ENCODE results near the gene DLG2.

The DLG2 gene

DNA sequence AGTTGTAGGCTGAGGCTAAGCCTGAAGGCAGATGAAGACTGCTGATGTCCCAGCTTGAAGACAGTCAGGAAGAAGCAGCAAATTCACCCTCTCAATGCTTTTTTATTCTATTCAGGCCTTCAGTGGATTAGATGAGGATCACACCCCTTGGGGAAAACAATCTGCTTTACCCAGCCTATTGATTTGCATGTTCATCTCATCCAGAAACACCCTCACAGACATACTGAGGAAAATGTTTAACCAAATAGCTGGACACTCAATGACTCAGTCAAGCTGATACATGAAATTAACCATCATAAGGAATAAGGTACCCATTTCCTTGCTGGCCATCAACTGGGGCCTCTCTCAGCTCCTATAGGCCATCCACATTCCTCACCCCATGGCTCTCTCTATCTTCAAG is 1791.1 kb downstream of the DLG2 start:
- H3K27ac ChIP-seq (ENCODE audit: low read depth, low read length), result no peak overlapping the region
- no peaks in the 10 kb centered on the region for H3K36me3 ChIP-seq (ENCODE audit: control insufficient read depth, low read length)
- no peaks in the 10 kb centered on the region for H3F3A ChIP-seq (ENCODE audit: control insufficient read depth, insufficient read depth)
- no peaks in the 10 kb centered on the region for H4K20me1 ChIP-seq (ENCODE audit: control insufficient read depth, insufficient read depth, low read depth, low read length)
- H3K4me3 ChIP-seq (ENCODE audit: low read length), result no peak overlapping the region
- H3K4me2 ChIP-seq (ENCODE audit: low read length), result no peak overlapping the region
- no peaks in the 10 kb centered on the region for H3K4me1 ChIP-seq (ENCODE audit: control insufficient read depth, low read length)
- H3K79me2 ChIP-seq (ENCODE audit: control insufficient read depth, low read length), result no peaks in the 10 kb centered on the region
- no peaks in the 10 kb centered on the region for H3K9me3 ChIP-seq (ENCODE audit: control insufficient read depth, insufficient read depth, low read length)
- TF ChIP-seq, protein P1, sequence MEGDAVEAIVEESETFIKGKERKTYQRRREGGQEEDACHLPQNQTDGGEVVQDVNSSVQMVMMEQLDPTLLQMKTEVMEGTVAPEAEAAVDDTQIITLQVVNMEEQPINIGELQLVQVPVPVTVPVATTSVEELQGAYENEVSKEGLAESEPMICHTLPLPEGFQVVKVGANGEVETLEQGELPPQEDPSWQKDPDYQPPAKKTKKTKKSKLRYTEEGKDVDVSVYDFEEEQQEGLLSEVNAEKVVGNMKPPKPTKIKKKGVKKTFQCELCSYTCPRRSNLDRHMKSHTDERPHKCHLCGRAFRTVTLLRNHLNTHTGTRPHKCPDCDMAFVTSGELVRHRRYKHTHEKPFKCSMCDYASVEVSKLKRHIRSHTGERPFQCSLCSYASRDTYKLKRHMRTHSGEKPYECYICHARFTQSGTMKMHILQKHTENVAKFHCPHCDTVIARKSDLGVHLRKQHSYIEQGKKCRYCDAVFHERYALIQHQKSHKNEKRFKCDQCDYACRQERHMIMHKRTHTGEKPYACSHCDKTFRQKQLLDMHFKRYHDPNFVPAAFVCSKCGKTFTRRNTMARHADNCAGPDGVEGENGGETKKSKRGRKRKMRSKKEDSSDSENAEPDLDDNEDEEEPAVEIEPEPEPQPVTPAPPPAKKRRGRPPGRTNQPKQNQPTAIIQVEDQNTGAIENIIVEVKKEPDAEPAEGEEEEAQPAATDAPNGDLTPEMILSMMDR (IDR thresholded peaks at IDR 0.05; ENCODE audit: low read depth, low read length, poor library complexity, severe bottlenecking), result no peak
- no peak for TF ChIP-seq EZH2phosphoT487 (IDR thresholded peaks at IDR 0.05; ENCODE audit: borderline replicate concordance, low read length)
- H3K9me2 ChIP-seq (replicated peaks; ENCODE audit: control insufficient read depth, low read length), result no peaks in the 10 kb centered on the region
- H3K27me3 ChIP-seq (ENCODE audit: control insufficient read depth, low read length), result peaks cover 3% of the 10 kb centered on the region; the same call in 1 of the 2 replicates

DNA sequence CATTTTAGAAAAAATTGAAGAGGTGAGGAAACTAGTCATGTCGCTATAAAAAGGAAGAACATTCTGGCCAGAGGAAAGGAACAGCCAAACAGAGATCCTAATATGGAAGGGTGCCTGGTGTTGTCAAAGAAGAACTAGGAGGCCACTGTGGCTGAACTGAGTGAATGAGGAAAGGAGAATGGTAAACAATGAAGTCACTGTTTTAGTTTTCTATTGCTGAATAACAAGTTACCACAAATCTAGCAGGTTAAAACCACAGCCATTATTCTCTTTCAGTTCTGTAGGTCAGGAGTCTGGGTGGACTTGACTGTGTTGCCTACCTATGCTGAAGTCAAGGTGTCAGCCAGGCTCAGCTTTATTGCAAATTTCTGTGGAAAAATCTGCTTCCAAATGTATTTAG is 1791.7 kb downstream of the DLG2 start:
- Histone ChIP-seq H3K4me3 (ENCODE audit: low read length) (no peak overlapping the region), H3K27me3 (ENCODE audit: control insufficient read depth, low read length) (peaks cover 3% of the 10 kb centered on the region; the same call in 1 of the 2 replicates), H3K9me3 (ENCODE audit: control insufficient read depth, insufficient read depth, low read length) (no peaks in the 10 kb centered on the region), H3K36me3 (ENCODE audit: control insufficient read depth, low read length) (no peaks in the 10 kb centered on the region), H4K20me1 (ENCODE audit: control insufficient read depth, insufficient read depth, low read depth, low read length) (no peaks in the 10 kb centered on the region), H3K79me2 (ENCODE audit: control insufficient read depth, low read length) (no peaks in the 10 kb centered on the region), H3K4me2 (ENCODE audit: low read length) (no peak overlapping the region), H3K9me2 (replicated peaks; ENCODE audit: control insufficient read depth, low read length) (no peaks in the 10 kb centered on the region), H3K4me1 (ENCODE audit: control insufficient read depth, low read length) (no peaks in the 10 kb centered on the region), H3F3A (ENCODE audit: control insufficient read depth, insufficient read depth) (no peaks in the 10 kb centered on the region), H3K27ac (ENCODE audit: low read depth, low read length) (no peak overlapping the region)
- no peak for TF ChIP-seq EZH2phosphoT487 (IDR thresholded peaks at IDR 0.05; ENCODE audit: borderline replicate concordance, low read length)
- TF ChIP-seq, protein P1 (IDR thresholded peaks at IDR 0.05; ENCODE audit: low read depth, low read length, poor library complexity, severe bottlenecking), result no peak

DNA sequence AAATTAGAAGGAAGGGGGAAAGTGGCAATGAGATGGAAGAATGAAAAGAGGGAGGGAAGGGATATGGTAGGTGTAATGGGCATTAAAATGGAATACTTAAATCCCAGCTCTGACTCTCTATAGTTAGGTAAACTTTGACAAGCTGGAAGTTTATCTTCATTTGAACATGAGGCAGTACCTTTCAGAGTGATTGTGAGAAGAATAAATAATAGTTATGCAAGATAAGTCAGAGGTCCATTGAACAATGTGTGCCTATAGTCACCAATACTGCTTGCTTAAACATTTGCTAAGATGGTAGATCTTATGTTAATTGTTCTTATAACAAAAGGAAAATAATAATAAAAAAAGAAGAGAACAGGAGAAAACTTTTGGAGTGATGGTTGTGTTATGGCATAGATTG is 1795.2 kb downstream of the DLG2 start:
- no peaks in the 10 kb centered on the region for H3K9me3 ChIP-seq (ENCODE audit: control insufficient read depth, insufficient read depth, low read length)
- no peaks in the 10 kb centered on the region for H3K4me1 ChIP-seq (ENCODE audit: control insufficient read depth, low read length)
- no peak for TF ChIP-seq EZH2phosphoT487 (IDR thresholded peaks at IDR 0.05; ENCODE audit: borderline replicate concordance, low read length)
- TF ChIP-seq, protein P1 (IDR thresholded peaks at IDR 0.05; ENCODE audit: low read depth, low read length, poor library complexity, severe bottlenecking), result no peak
- H3K79me2 ChIP-seq (ENCODE audit: control insufficient read depth, low read length), result no peaks in the 10 kb centered on the region
- no peaks in the 10 kb centered on the region for H4K20me1 ChIP-seq (ENCODE audit: control insufficient read depth, insufficient read depth, low read depth, low read length)
- no peak overlapping the region for H3K4me3 ChIP-seq (ENCODE audit: low read length)
- H3K27ac ChIP-seq (ENCODE audit: low read depth, low read length), result no peak overlapping the region
- no peaks in the 10 kb centered on the region for H3F3A ChIP-seq (ENCODE audit: control insufficient read depth, insufficient read depth)
- no peaks in the 10 kb centered on the region for H3K36me3 ChIP-seq (ENCODE audit: control insufficient read depth, low read length)
- H3K27me3 ChIP-seq (ENCODE audit: control insufficient read depth, low read length), result no peaks in the 10 kb centered on the region
- H3K4me2 ChIP-seq (ENCODE audit: low read length), result no peak overlapping the region
- H3K9me2 ChIP-seq (replicated peaks; ENCODE audit: control insufficient read depth, low read length), result no peaks in the 10 kb centered on the region

All from DOHH2 (cell line).